ENCODE data around the gene HSD17B12. TPM values are rescaled to one million over a fixed set of nuclear protein-coding genes. Genes with fewer than 3 reads are reported as not detected.
"Not testable (repeated sequence)": the region's sequence is repeated elsewhere in the genome, so short reads cannot be mapped to it uniquely, and the experiment has no call there.

Gene HSD17B12
- total RNA-seq, 1 donor from 2014 or later, result 40.7 TPM

DNA sequence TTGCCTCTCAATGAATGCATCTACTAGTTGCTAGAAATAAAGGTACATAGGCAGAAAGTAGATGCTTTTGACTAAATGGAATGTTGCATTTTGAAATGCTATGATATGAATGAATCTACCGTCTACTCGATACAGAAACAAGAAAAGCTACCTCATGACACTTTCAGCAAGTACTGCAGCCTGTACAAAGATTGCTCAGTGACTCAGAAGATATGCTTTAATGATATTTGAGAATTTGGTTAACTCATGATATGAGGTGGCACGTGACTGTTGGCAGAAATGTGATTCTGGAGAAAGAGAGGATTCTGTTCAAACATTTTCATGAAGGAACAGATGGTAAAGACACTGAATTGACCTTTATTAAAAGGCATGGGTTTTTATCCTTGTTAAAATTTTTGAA, 76.0 kb downstream of the HSD17B12 start:
- Histone ChIP-seq H3K9me3 (ENCODE audit: control insufficient read depth in 3 of 3, low read length in 3 of 3) (no peaks in the 10 kb centered on the region), H3K4me1 (ENCODE audit: control insufficient read depth in 3 of 3, insufficient read depth in 3 of 3, low read length in 3 of 3) (no peaks in the 10 kb centered on the region), H3K9ac (ENCODE audit: low read depth in 1 of 3, low read length in 3 of 3) (no peak overlapping the region), H3K27me3 (ENCODE audit: control insufficient read depth in 3 of 3, insufficient read depth in 3 of 3, low read length in 3 of 3) (no peaks in the 10 kb centered on the region), H3K27ac (ENCODE audit: low read depth, low read length) (no peak overlapping the region), H3K4me3 (ENCODE audit: low read length in 3 of 3) (no peak overlapping the region), H3K36me3 (ENCODE audit: control insufficient read depth in 3 of 3, insufficient read depth in 3 of 3, low read length in 3 of 3) (no peaks in the 10 kb centered on the region)

DNA sequence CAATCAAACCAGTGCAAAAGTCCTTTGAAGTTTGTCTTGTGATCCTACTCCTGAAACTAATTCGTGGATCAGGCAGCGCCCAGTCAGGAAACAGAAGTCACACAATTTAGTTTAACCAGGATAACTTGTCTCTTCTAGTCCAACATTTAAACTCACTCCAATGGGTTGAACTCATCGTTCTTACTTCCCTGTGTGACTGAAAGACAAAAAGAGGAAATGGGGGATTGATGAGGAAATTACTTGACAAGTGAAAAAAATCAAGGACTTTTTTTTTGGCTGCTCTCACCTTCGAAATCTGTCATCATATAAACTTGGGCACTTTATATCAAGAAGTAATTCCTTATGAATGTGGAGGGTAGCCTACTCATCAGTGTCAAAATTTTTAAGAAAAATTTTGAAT, 78.4 kb downstream of the HSD17B12 start:
- Histone ChIP-seq H3K9ac (ENCODE audit: low read depth in 1 of 3, low read length in 3 of 3) (no peak overlapping the region), H3K27me3 (ENCODE audit: control insufficient read depth in 3 of 3, insufficient read depth in 3 of 3, low read length in 3 of 3) (no peaks in the 10 kb centered on the region), H3K4me3 (ENCODE audit: low read length in 3 of 3) (no peak overlapping the region), H3K9me3 (ENCODE audit: control insufficient read depth in 3 of 3, low read length in 3 of 3) (no peaks in the 10 kb centered on the region), H3K27ac (ENCODE audit: low read depth, low read length) (no peak overlapping the region), H3K36me3 (ENCODE audit: control insufficient read depth in 3 of 3, insufficient read depth in 3 of 3, low read length in 3 of 3) (no peaks in the 10 kb centered on the region), H3K4me1 (ENCODE audit: control insufficient read depth in 3 of 3, insufficient read depth in 3 of 3, low read length in 3 of 3) (no peaks in the 10 kb centered on the region)

DNA sequence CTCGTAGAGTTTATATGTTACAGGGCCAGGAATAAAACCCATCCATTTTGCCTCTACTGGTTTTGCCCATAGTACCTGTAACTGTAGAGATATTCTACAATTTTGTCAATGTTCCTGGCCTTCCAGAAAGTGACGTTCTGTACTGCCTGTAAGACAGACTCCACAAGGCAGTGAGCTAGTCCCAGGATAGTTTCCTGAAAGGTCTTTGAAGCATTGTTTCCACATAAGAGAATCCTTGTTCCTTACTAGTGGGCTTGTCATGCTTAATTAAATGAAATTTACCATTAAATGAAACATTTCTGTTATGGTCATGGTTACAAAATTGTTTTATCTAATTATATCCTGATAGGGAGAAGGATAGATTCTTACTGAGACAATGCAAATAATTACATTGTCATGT, 80.4 kb downstream of the HSD17B12 start:
- no peaks in the 10 kb centered on the region for H3K9me3 ChIP-seq (ENCODE audit: control insufficient read depth in 3 of 3, low read length in 3 of 3)
- H3K4me1 ChIP-seq (ENCODE audit: control insufficient read depth in 3 of 3, insufficient read depth in 3 of 3, low read length in 3 of 3), result no peaks in the 10 kb centered on the region

DNA sequence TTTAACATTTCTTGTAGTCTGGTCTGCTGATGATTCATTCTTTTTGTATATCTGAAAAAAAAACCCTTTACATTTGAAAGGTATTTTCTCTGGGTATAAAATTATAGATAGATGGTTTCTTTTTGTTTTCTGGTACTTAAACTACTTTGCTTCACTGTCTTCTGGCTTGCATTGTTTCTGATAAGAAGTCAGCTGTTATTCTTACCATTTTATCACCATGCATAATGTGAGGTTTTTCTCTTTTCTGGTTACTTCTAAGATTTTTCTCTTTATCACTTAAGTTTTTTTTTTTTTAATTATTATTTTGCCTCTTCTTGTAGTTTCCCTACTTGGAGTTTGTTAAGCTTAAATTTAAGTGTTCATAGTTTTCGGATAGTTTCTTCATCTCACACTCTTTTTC, 84.7 kb downstream of the HSD17B12 start:
- no peaks in the 10 kb centered on the region for H3K4me1 ChIP-seq (ENCODE audit: control insufficient read depth in 3 of 3, insufficient read depth in 3 of 3, low read length in 3 of 3)
- no peak overlapping the region for H3K27ac ChIP-seq (ENCODE audit: low read depth, low read length)
- no peak overlapping the region for H3K9ac ChIP-seq (ENCODE audit: low read depth in 1 of 3, low read length in 3 of 3)
- H3K9me3 ChIP-seq (ENCODE audit: control insufficient read depth in 3 of 3, low read length in 3 of 3), result no peaks in the 10 kb centered on the region
- H3K4me3 ChIP-seq (ENCODE audit: low read length in 3 of 3), result no peak overlapping the region
- no peaks in the 10 kb centered on the region for H3K36me3 ChIP-seq (ENCODE audit: control insufficient read depth in 3 of 3, insufficient read depth in 3 of 3, low read length in 3 of 3)
- H3K27me3 ChIP-seq (ENCODE audit: control insufficient read depth in 3 of 3, insufficient read depth in 3 of 3, low read length in 3 of 3), result no peaks in the 10 kb centered on the region

More for the DNA sequence above, 80.4 kb downstream of the HSD17B12 start:
- Histone ChIP-seq H3K27me3 (ENCODE audit: control insufficient read depth in 3 of 3, insufficient read depth in 3 of 3, low read length in 3 of 3) (no peaks in the 10 kb centered on the region), H3K4me3 (ENCODE audit: low read length in 3 of 3) (no peak overlapping the region), H3K9ac (ENCODE audit: low read depth in 1 of 3, low read length in 3 of 3) (no peak overlapping the region), H3K36me3 (ENCODE audit: control insufficient read depth in 3 of 3, insufficient read depth in 3 of 3, low read length in 3 of 3) (no peaks in the 10 kb centered on the region), H3K27ac (ENCODE audit: low read depth, low read length) (no peak overlapping the region)

DNA sequence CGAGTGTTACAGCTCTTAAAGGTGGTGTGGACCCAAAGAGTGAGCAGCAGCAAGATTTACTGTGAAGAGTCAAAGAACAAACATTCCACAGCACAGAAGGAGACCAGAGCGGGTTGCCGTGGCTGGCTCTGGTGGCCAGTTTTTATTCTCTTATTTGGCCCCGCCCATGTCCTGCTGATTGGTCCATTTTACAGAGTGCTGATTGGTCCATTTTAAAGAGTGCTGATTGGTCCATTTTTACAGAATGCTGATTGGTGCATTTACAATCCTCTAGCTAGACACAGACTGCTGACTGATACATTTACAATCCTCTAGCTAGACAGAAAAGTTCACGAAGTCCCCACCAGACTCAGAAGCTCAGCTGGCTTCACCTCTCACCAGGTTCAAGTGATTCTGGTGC, 88.1 kb downstream of the HSD17B12 start:
- H3K9ac ChIP-seq (ENCODE audit: low read depth in 1 of 3, low read length in 3 of 3); H3K27me3 ChIP-seq (ENCODE audit: control insufficient read depth in 3 of 3, insufficient read depth in 3 of 3, low read length in 3 of 3); H3K27ac ChIP-seq (ENCODE audit: low read depth, low read length); H3K4me1 ChIP-seq (ENCODE audit: control insufficient read depth in 3 of 3, insufficient read depth in 3 of 3, low read length in 3 of 3); H3K4me3 ChIP-seq (ENCODE audit: low read length in 3 of 3); H3K9me3 ChIP-seq (ENCODE audit: control insufficient read depth in 3 of 3, low read length in 3 of 3); H3K36me3 ChIP-seq (ENCODE audit: control insufficient read depth in 3 of 3, insufficient read depth in 3 of 3, low read length in 3 of 3): not testable (repeated sequence)

DNA sequence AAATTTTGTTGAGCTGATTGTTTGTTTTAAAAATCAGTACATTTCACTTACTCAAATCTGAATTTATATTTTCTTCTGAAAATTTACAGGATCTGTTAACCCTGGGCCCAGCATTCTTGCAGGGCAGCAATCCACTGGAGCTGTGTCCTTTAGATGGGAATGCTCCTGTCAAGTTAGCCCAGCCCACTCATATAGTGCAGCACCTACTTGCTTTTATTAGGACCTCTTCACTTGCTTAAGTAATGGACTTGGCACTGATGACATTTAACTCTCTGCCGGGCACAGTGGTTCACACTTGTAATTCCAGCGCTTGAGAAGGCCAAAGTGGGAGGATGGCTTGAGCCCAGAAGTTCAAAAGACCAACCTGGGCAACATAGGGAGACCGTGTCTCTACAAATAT, 89.6 kb downstream of the HSD17B12 start:
- Histone ChIP-seq H3K9me3 (ENCODE audit: control insufficient read depth in 3 of 3, low read length in 3 of 3) (no peaks in the 10 kb centered on the region), H3K27me3 (ENCODE audit: control insufficient read depth in 3 of 3, insufficient read depth in 3 of 3, low read length in 3 of 3) (no peaks in the 10 kb centered on the region), H3K4me3 (ENCODE audit: low read length in 3 of 3) (no peak overlapping the region), H3K36me3 (ENCODE audit: control insufficient read depth in 3 of 3, insufficient read depth in 3 of 3, low read length in 3 of 3) (no peaks in the 10 kb centered on the region), H3K9ac (ENCODE audit: low read depth in 1 of 3, low read length in 3 of 3) (no peak overlapping the region), H3K4me1 (ENCODE audit: control insufficient read depth in 3 of 3, insufficient read depth in 3 of 3, low read length in 3 of 3) (no peaks in the 10 kb centered on the region), H3K27ac (ENCODE audit: low read depth, low read length) (no peak overlapping the region)

DNA sequence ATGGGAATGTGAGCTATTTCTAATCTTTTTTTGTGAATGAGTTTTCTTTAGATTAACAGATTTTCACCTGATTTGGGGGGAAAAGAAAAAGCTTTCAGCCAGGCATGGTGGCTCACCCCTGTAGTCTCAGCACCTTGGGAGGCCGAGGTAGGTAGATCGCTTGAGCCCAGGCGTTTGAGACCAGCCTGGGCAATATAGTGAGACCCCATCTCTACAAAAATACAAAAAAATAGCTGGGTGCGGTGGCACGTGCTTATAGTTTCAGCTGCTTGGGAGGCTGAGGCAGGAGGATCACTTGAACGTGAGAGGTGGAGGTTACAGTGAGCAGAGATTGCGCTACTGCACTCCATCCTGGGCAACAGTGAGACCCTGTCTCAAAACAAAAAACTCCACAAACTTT, 92.2 kb downstream of the HSD17B12 start:
- Histone ChIP-seq H3K36me3 (ENCODE audit: control insufficient read depth in 3 of 3, insufficient read depth in 3 of 3, low read length in 3 of 3) (no peaks in the 10 kb centered on the region), H3K27ac (ENCODE audit: low read depth, low read length) (no peak overlapping the region), H3K9me3 (ENCODE audit: control insufficient read depth in 3 of 3, low read length in 3 of 3) (no peaks in the 10 kb centered on the region), H3K27me3 (ENCODE audit: control insufficient read depth in 3 of 3, insufficient read depth in 3 of 3, low read length in 3 of 3) (no peaks in the 10 kb centered on the region), H3K9ac (ENCODE audit: low read depth in 1 of 3, low read length in 3 of 3) (no peak overlapping the region), H3K4me1 (ENCODE audit: control insufficient read depth in 3 of 3, insufficient read depth in 3 of 3, low read length in 3 of 3) (no peaks in the 10 kb centered on the region), H3K4me3 (ENCODE audit: low read length in 3 of 3) (no peak overlapping the region)

DNA sequence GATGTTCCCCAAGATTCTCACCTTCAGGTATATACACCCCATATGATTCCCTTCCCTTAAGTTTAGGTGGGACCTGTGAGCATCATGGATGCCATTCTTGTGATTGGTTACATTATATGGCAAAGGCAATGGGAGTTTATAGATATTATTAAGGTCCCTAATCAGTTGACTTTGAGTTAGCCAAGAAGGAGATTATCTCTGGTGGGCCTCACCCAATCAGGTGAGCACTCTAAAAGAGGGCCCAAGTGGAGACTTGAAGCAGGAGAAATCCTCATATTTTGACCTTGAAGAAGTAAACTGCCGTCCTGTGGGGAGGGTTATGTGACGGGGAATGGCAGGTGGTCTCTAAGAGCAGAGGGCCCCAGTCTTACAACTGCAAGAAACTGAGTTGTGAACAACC, 94.2 kb downstream of the HSD17B12 start:
- H3K4me1 ChIP-seq (ENCODE audit: control insufficient read depth in 3 of 3, insufficient read depth in 3 of 3, low read length in 3 of 3), result no peaks in the 10 kb centered on the region
- H3K4me3 ChIP-seq (ENCODE audit: low read length in 3 of 3), result no peak overlapping the region
- H3K9me3 ChIP-seq (ENCODE audit: control insufficient read depth in 3 of 3, low read length in 3 of 3), result no peaks in the 10 kb centered on the region
- no peaks in the 10 kb centered on the region for H3K27me3 ChIP-seq (ENCODE audit: control insufficient read depth in 3 of 3, insufficient read depth in 3 of 3, low read length in 3 of 3)
- H3K9ac ChIP-seq (ENCODE audit: low read depth in 1 of 3, low read length in 3 of 3), result no peak overlapping the region
- H3K36me3 ChIP-seq (ENCODE audit: control insufficient read depth in 3 of 3, insufficient read depth in 3 of 3, low read length in 3 of 3), result no peaks in the 10 kb centered on the region
- H3K27ac ChIP-seq (ENCODE audit: low read depth, low read length), result no peak overlapping the region

DNA sequence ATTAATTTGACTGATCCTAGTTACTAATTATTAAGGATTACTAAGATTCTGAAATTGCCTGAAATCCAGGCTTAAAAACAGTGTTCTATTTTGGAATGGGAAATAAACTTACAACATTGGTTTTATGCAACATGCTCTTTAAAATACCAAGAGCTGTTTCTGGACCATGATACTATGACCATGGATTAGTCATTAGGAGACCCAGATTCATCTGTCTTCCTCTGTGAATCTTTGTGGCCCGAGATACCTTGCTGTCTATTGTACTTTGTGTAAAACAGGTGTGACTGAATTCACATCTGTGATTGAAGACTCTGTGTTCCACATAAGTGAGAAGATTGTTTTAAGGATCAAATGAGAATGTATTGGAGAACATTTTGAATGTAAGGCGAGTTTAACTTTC, 98.8 kb downstream of the HSD17B12 start:
- peaks cover 0 to 2% (median 0%) of the 10 kb centered on the region in 3 donors for H3K4me1 ChIP-seq (ENCODE audit: control insufficient read depth in 3 of 3, insufficient read depth in 3 of 3, low read length in 3 of 3)
- H3K27me3 ChIP-seq (ENCODE audit: control insufficient read depth in 3 of 3, insufficient read depth in 3 of 3, low read length in 3 of 3), result no peaks in the 10 kb centered on the region
- no peaks in the 10 kb centered on the region for H3K9me3 ChIP-seq (ENCODE audit: control insufficient read depth in 3 of 3, low read length in 3 of 3)
- no peak overlapping the region for H3K9ac ChIP-seq (ENCODE audit: low read depth in 1 of 3, low read length in 3 of 3)
- H3K36me3 ChIP-seq (ENCODE audit: control insufficient read depth in 3 of 3, insufficient read depth in 3 of 3, low read length in 3 of 3), result no peaks in the 10 kb centered on the region
- no peak overlapping the region for H3K27ac ChIP-seq (ENCODE audit: low read depth, low read length)
- H3K4me3 ChIP-seq (ENCODE audit: low read length in 3 of 3), result no peak overlapping the region

DNA sequence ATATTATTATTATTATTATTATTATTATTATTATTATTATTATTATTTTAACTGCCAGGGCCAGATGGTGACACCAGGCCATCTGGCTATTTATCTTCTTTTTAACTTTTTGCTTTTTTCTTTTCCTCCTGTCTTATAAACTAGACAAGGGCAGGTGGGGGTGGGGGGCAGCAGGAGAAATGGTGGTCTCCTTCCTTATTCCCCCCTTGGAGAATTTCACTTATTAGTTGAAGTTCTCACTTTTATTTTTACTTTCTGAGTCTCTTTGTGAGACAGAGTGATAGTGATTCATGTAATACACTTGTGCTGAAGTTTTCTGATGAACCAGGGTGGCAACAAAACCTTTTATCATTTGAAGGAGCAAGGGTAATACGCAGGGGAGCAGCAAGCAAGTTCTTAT, 103.8 kb downstream of the HSD17B12 start:
- Histone ChIP-seq H3K27me3 (ENCODE audit: control insufficient read depth in 3 of 3, insufficient read depth in 3 of 3, low read length in 3 of 3) (no peaks in the 10 kb centered on the region), H3K4me1 (ENCODE audit: control insufficient read depth in 3 of 3, insufficient read depth in 3 of 3, low read length in 3 of 3) (peaks cover 0 to 3% (median 0%) of the 10 kb centered on the region in 3 donors), H3K27ac (ENCODE audit: low read depth, low read length) (no peak overlapping the region), H3K9ac (ENCODE audit: low read depth in 1 of 3, low read length in 3 of 3) (no peak overlapping the region), H3K9me3 (ENCODE audit: control insufficient read depth in 3 of 3, low read length in 3 of 3) (no peaks in the 10 kb centered on the region), H3K4me3 (ENCODE audit: low read length in 3 of 3) (no peak overlapping the region), H3K36me3 (ENCODE audit: control insufficient read depth in 3 of 3, insufficient read depth in 3 of 3, low read length in 3 of 3) (no peaks in the 10 kb centered on the region)

DNA sequence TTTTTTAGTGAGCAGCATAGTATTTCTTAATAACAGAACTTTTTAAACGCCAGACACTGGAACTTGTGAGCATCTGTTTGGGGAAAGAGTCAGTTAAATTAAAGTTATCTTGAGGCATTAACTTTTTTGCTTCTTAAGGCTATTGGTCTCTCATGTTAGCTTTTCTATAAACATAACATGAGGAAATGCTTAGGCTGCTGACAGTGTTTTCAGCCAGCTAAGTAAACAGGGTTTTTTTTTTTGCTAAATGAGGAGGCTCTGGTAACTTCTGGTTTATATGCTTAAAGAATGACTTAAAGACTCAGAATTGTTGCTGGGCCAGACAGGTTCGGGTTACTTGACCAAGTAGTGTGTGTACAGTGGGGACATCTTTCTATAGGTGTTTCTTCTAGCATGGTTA, 104.3 kb downstream of the HSD17B12 start:
- H3K27me3 ChIP-seq (ENCODE audit: control insufficient read depth in 3 of 3, insufficient read depth in 3 of 3, low read length in 3 of 3), result no peaks in the 10 kb centered on the region
- no peak overlapping the region for H3K27ac ChIP-seq (ENCODE audit: low read depth, low read length)
- H3K9me3 ChIP-seq (ENCODE audit: control insufficient read depth in 3 of 3, low read length in 3 of 3), result no peaks in the 10 kb centered on the region
- no peak overlapping the region for H3K9ac ChIP-seq (ENCODE audit: low read depth in 1 of 3, low read length in 3 of 3)
- H3K4me3 ChIP-seq (ENCODE audit: low read length in 3 of 3), result no peak overlapping the region
- no peaks in the 10 kb centered on the region for H3K36me3 ChIP-seq (ENCODE audit: control insufficient read depth in 3 of 3, insufficient read depth in 3 of 3, low read length in 3 of 3)
- peaks cover 0 to 8% (median 5%) of the 10 kb centered on the region in 3 donors for H3K4me1 ChIP-seq (ENCODE audit: control insufficient read depth in 3 of 3, insufficient read depth in 3 of 3, low read length in 3 of 3)
